Stimulated activated CD4-positive, alpha-beta T cell treated with anti-CD3 and anti-CD28 coated beads, Interleukin-15, amount 100 ng/mL, for 48 hours (primary cell): Measurements from ENCODE around the gene CGB1.

Experiments used
- DNase-seq, 2 donors: peaks; one replicate each; pipeline ENCODE4 v3.0.0-alpha.2; 2020; ENCODE audit warnings: low read depth in 2 of 2

CGB1 gene

DNA sequence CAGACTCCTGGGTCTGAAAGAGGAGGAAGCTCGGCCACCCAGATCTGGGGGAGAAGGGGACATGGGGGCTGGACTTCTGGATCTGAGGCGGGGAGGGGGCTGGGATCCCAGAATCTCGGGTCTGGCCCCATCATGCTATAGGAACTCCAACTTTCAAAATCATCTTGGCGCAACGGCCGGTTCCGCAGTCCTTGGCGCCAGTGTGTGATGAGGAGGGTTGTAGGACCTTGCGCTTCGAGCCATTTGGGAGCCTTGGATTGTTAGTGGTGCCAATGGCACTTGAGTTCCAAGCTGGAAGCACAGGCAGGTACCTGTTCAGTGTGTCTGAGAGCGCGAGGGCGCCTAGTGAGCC is 42.7 kb downstream of the CGB1 start:
- DNase-seq, result no peak

DNA sequence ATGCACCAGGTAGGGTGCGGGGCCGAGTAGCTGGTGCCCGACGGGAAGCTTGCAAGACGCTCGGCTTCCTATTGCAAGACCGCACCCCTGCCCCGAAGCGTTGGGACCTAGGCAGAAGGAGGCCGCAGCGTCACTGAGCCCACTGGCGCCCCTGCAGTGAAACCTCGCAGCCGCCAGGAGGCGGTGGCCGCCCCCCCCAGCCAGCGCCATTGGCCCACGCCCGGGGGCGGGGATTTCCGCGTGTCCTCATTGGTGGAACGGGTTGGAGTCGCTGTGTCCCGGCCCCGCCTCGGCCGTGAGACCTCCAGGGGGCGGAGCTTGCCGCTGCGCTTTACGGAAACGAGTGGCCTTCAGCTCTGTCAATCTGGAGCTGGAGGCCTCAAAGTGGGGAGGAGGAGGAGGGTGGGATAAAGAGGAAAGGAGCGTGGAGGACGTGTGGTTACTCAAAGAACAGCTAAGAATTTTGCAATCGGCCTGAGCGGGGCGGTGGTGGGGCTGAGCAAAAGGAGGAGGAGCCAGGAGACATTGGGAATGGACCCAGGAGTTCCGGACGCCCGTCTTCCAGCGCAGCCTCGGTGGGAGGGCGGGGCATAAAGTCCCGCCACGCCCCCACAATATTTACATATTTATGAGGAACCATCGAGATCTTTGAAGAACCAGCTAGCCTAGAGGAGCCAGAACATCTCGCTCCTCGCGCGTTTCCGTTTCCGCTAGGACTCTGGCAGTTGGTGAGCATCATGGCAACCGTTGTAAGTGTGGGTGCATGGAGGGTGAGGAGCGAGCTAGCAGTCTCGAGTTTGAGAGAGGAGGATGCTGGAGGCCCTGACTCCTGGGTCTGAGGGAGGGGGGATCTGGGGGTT is 43.3 kb downstream of the CGB1 start, which contains the start of the genes GYS1 and RUVBL2:
Gene GYS1 (minus strand): TSS at position 135 of the 860 bp plus-strand sequence. CDS start 197 bp downstream, outside the sequence.
Gene RUVBL2 (plus strand): TSS at position 713 of the 860 bp plus-strand sequence. CDS start 25 bp downstream, at position 738.
- peak; percentile 99 to 100 for DNase-seq

DNA sequence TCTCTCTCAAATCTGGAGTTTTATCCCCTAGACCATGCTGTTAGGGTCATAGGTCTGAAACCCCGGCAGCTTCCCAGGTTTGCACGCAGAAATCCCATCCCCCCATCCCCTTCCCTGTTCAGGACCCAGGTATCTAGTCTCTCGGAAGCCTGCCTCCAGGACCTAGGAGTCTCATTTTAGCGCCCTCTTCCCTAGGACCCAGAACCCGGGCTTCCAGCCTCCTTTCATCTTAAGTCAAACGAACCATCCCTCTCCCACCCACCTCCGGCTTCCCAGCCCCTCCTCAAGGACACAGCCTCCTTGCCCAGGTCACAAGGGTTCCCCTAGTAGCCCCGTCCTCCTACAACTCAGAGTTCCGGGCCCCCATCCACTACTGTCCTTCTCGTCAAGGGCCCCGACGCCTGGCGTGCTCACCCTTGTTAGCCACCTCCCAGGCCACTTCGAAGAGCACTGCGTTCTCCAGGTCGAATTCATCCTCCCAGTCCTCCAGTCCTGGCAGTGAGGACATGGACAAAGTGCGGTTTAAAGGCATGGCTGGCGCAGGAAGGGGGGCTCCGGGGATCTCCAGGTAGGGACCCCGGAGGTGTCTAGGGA is 44.0 kb downstream of the CGB1 start:
- no peak for DNase-seq

DNA sequence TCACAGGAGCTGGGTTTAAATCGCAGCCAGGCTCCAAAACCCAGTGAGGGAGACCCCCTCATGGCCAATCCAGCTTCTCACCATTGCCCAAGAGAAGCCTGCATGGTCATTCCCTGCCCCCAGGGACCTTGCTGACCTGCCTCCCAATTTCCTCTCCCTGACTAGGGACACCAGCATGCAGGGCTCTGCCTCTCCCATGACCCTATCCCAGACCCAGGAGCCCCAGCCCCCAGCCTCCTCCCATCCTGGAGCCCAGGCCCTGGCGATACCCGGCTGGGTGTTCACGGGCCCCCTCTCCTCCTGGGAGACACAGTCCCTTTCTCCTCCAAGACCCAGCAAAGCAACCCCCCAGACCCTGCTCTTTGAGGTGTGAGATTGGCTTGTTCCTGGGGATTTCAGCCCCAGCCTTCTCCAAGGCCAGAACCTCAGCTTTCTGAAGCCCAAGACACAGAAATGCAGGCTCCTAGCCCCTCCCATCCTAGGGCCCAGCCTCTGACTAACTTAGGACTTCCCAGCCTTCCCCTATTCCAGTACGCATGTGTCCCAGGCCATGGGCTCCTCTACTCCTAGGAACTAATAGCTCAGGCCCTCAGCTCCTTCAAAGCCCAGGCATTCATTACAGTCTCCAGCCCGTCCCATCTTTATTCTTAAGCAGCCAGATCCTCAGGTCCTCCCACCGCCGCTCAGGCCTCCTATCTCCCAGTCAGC is 44.7 kb downstream of the CGB1 start:
- DNase-seq, result no peak

DNA sequence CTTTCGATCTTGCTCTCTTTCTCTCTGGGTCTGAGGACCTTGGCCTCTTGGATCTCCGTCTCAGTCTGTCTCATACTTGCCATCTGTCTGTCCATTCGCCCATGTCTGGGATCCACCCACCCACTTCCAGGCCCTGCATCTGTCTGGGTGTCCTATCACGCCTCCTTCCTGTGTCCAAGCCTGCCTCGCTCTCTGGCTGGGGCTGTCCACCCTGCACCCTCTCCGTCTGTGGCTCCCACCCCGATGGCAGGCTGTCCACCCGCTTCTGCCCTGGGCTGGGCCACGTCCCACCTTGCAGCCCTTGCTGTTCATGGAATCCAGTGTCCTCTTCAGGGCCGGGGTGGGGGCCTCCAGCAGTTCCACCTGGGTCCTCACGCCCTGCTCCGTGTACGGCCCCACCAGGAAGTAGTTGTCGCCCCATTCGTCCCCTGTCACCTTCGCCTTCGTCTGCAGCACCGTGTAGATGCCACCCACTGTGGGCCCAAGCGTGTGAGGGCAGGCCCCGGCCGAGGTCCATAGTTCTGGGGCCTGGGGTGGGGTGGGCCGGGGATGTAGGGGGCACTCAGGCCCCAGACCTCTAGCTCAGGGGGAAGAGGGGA is 45.6 kb downstream of the CGB1 start:
- no peak for DNase-seq

DNA sequence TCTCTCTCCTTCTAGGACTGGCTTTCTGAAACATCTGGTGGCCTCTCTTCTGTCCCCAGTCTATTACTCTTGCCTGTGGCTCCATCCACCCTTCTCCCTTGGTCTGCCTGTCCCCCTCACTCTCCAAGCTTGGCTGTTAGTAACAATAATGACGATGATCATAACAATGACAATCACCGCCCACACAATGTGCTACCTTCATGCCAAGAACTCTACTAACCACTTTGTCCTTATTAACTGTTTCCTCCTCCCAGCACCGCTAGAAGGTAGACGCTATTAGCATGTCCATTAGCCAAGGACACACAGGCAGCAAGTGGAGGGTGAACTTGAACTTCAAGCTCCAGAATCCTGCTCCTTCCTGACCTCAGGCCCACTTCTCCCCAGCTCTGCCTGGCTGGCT is 46.3 kb downstream of the CGB1 start:
- DNase-seq, result no peak

DNA sequence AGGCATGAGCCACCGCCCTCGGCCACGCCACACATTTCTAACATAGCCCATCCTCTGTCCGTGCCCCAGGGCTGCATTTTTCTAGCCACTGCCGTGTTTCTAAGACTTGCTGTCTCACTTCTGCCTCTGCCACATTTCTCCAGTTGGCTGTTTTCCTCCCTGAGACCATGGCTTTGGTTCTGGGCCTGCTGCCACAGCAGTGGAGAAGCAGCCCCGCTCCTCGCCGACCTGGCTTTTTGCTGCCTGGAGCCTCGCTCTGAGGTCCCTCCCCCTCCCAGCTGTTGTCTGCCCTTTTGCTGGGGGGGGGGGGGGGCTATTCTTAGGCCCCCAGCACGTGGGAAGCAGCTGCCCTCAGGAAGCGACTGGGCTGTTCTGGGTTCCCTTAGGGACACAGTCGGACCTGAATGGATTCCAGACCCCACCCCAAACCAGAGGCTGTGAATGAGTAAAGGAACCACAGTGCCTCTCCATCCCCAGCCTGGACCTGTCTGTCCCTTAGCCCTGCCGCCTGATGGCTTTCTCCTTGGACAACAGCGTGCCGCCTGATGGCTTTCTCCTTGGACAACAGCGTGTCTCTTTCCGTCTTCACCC is 46.9 kb downstream of the CGB1 start:
- no peak for DNase-seq

DNA sequence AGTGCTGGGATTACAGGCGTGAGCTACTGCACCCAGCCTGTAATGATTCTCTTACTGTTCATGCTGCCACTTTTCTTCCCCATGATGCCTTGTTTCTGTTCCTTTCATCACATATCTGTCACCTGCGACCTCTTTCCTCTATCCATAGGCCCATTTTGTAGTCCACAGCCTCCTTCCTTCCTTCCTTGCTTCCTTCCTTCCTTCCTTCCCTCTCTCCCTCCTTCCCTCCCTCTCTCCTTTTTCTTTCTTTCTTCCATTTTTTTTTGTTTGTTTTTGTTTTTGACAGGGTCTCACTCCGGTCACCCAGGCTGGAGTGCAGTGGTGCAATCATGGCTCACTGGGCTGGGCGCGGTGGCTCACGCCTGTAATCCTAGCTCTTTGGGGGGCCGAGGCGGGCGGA is 47.8 kb downstream of the CGB1 start:
- DNase-seq, result no peak

DNA sequence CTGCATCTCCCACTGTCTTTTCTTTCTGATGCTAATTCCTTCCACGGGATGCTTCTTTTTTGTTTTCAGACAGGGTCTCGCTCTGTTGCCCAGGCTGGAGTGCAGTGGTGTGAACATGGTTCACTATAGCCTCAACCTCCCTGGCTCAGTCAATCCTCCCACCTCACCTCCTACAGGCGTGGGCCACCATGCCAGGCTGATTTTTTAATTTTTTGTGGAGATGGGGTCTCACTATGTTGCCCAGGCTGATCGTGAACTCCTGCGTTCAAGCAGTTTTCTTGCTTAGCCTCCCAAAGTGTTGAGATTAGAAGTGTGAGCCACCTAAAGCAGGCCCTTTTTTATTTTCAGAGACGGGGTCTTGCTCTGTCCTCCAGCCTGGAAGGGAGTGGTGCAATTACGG is 48.4 kb downstream of the CGB1 start:
- DNase-seq, result no peak

DNA sequence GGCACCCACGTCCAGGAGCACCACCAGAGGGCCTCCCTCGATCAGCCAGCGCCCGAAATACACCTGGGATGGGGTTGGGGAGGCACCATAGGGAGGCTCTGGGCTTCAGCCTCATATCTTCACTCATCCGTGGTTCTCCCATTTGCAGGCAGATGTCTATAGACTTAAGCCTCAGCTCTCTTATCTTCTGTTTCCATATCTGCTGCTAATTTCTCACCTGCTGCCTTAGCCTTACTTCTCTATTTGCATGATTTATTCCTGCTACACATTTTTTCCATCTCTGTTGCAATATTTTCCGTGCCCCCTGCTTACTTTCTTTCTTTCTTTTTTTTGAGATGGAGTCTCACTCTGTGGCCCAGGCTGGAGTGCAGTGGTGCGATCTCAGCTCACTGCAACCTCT is 49.4 kb downstream of the CGB1 start:
- no peak for DNase-seq

DNA sequence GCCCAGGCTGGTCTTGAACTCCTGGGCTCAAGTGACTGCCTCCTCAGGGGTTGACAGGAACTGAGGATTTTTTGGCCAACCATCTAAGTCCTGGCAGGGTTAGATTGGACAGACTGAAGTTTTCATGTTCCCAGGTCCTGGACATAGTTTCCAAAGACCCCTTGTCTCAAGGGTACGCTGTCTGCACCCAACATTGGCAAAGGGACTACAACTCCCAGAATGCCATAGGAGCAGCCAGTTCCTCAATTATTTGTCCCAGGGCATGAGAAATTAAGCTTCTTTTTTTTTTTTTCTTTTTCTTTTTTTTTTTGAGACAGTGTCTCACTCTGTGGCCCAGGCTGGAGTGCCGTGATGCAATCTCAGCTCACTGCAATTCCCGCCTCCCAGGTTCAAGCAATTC is 50.5 kb downstream of the CGB1 start:
- no peak for DNase-seq

DNA sequence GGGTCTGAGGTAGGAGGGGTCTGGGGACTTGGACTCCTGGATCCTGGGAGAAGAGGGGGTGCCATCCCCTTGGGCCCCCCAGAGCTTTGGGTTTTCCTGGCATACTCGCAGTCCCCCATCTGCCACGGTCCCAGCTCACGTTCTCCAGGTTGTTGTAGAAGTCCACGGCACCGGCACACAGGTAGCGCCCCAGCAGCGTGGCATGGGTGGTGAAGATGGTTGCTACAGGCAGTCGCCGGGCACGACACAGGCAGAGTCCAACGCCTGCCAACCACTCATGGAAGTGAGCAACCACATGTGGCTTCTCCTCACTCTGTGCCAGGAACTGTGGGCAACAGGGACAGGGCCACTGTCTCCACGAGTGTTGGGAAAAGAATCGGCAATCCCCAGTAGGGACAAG is 51.0 kb downstream of the CGB1 start:
- no peak for DNase-seq
